ENCODE results near the gene UGT1A9. TPM values are rescaled to one million over a fixed set of nuclear protein-coding genes. Genes with fewer than 3 reads are reported as not detected.
"Not testable (repeated sequence)": the region's sequence is repeated elsewhere in the genome, so short reads cannot be mapped to it uniquely, and the experiment has no call there.

The UGT1A9 gene
- polyA plus RNA-seq, 3 donors from 2014 or later: not detected

- Mint-ChIP-seq H3K4me1 (peaks cover 4 to 11% of the 10 kb centered on the region in 2 donors), H3K4me3 (no peak overlapping the region), H3K9me3 (no peaks in the 10 kb centered on the region), H3K27ac (no peak overlapping the region), H3K27me3 (ENCODE audit: low read depth in 3 of 3) (peaks cover 0 to 15% (median 0%) of the 10 kb centered on the region in 3 donors), H3K36me3 (peaks cover 0 to 5% (median 0%) of the 10 kb centered on the region in 3 donors)
- no peak for DNase-seq
Measured at GRCh38 chr2:233689031-233689430, 17.3 kb downstream of the UGT1A9 start.

GRCh38 chr2:233689501-233689900 lies 17.8 kb downstream of the UGT1A9 start:
- Mint-ChIP-seq H3K4me1 (peaks cover 4 to 11% of the 10 kb centered on the region in 2 donors), H3K4me3 (no peak overlapping the region), H3K27ac (no peak overlapping the region), H3K9me3 (no peaks in the 10 kb centered on the region), H3K36me3 (peaks cover 0 to 5% (median 0%) of the 10 kb centered on the region in 3 donors), H3K27me3 (ENCODE audit: low read depth in 3 of 3) (peaks cover 0 to 15% (median 0%) of the 10 kb centered on the region in 3 donors)
- DNase-seq: no peak

DNA sequence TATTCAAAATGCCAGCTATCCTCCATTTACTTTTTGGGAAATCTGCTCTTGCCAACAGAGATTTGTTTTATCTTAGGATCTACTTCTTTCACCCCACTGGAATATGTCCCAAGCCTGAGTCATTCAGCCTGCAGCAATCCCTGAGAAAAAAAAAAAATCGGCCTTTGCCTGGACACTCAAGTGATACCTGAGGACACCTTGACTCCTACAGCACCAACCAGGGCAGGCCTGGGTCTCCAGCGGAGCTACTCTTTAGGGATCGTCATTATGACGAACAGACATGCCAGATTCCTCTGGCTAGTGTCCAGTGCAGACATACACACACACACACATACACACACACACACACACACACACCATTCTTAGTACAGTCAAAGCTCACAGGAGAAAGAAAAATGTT lies 18.7 kb downstream of the UGT1A9 start:
- Mint-ChIP-seq H3K9me3 (no peaks in the 10 kb centered on the region), H3K27me3 (ENCODE audit: low read depth in 3 of 3) (peaks cover 0 to 12% (median 1%) of the 10 kb centered on the region in 3 donors), H3K4me1 (peaks cover 0 to 2% of the 10 kb centered on the region in 2 donors), H3K4me3 (no peak overlapping the region), H3K27ac (no peak overlapping the region), H3K36me3 (peaks cover 0 to 5% (median 0%) of the 10 kb centered on the region in 3 donors)
- no peak for DNase-seq

DNA sequence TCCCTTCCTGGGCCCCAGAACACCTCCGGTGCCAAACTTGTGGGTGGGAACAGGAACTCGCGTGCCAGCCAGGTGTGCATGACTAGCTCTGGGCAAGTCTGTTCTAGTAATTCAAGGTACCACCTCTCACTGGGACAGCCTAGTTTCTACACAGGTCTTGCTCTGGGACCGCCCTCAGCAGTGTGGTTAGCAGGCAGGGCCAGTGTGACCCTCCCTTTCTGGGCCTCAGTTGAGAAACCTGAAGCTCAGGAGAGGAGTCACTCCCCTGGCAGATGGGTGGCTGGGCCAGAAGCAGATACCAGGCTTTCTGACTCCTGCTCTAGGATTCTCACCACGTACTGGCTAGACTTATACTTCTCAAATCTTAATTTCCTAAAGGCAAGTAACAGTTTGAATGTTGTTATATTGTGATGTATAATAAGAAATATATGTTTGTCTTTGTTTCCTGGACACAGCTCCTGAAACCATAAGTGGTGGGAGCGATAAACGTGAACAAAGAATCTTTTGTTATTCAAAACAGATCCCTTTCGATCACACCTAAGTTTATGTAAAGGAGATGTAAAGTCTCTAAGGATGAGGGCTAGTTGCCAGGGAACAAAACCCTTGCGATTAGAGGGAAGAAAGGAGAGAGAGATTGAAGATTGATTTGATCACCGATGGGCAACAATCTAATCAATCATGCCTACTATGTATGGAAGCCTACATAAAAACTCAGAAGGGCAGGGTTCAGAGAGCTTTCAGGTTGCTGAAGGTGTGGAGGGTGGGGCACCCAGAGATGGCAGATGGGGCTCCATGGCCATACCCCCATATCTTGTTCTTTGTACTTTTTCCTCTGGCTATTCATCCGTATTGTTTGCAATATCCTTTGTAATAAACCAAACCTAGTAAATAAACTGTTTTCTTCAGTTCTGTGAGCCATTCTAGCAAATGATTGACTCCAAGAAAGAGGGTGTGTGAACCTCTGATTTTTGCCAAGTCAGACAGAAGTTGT lies 20.0 kb downstream of the UGT1A9 start:
- Mint-ChIP-seq H3K27ac (no peak overlapping the region), H3K4me1 (no peaks in the 10 kb centered on the region), H3K4me3 (no peak overlapping the region), H3K27me3 (ENCODE audit: low read depth in 3 of 3) (peaks cover 1 to 12% (median 1%) of the 10 kb centered on the region in 3 donors), H3K9me3 (no peaks in the 10 kb centered on the region), H3K36me3 (peaks cover 0 to 1% (median 0%) of the 10 kb centered on the region in 3 donors)
- no peak for DNase-seq

GRCh38 chr2:233692648-233693047 lies 20.9 kb downstream of the UGT1A9 start, which contains the start of gene UGT1A6:
Gene UGT1A6, plus strand, starts transcription at chr2:233692890. Its CDS starts 115 bp downstream, at chr2:233693005.
- Mint-ChIP-seq H3K27ac (no peak within 1 kb of the TSS), H3K4me1 (no peaks in the 10 kb centered on the region), H3K27me3 (ENCODE audit: low read depth in 3 of 3) (peaks cover 1 to 14% (median 1%) of the 10 kb centered on the region in 3 donors), H3K9me3 (no peaks in the 10 kb centered on the region), H3K4me3 (no peak within 1 kb of the TSS), H3K36me3 (no peaks in the 10 kb centered on the region)
- no peak for DNase-seq

GRCh38 chr2:233693963-233694362 lies 22.3 kb downstream of the UGT1A9 start:
- Mint-ChIP-seq H3K9me3 (no peaks in the 10 kb centered on the region), H3K27me3 (ENCODE audit: low read depth in 3 of 3) (peaks cover 1 to 14% (median 1%) of the 10 kb centered on the region in 3 donors), H3K4me1 (no peaks in the 10 kb centered on the region), H3K4me3 (no peak overlapping the region), H3K36me3 (no peaks in the 10 kb centered on the region), H3K27ac (no peak overlapping the region)
- no peak for DNase-seq

DNA sequence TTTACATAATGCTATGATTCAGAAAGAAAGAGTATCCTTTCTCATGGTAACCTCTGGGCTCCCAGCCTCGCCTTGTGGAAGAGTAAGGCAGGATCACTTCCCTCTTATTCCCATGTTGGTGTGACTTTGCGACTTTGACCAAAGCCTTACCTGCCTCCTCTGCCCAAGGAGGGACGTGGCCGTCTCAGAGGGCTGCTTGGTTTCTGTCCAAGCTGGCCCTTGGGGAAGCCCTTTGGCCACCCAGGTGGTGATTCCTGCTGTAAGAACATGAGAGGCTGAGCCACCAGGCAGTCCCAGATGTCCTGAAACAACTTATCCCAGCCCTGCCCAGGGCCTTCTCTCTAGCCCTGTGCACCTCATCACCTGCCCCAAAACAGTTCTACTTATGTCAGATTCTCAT lies 27.0 kb downstream of the UGT1A9 start:
- DNase-seq: no peak
- no peaks in the 10 kb centered on the region for H3K4me1 Mint-ChIP-seq
- H3K27ac Mint-ChIP-seq: no peak overlapping the region
- no peaks in the 10 kb centered on the region for H3K36me3 Mint-ChIP-seq
- no peak overlapping the region for H3K4me3 Mint-ChIP-seq
- no peaks in the 10 kb centered on the region for H3K9me3 Mint-ChIP-seq
- peaks cover 1 to 10% (median 5%) of the 10 kb centered on the region in 3 donors for H3K27me3 Mint-ChIP-seq (ENCODE audit: low read depth in 3 of 3)

- Mint-ChIP-seq H3K4me1 (no peaks in the 10 kb centered on the region), H3K4me3 (no peak overlapping the region), H3K36me3 (peaks cover 0 to 3% (median 0%) of the 10 kb centered on the region in 3 donors), H3K27ac (no peak overlapping the region), H3K27me3 (ENCODE audit: low read depth in 3 of 3) (peaks cover 1 to 12% (median 5%) of the 10 kb centered on the region in 3 donors), H3K9me3 (peaks cover 0 to 6% (median 2%) of the 10 kb centered on the region in 6 donors)
- DNase-seq: no peak
Measured at GRCh38 chr2:233699424-233700027, 27.8 kb downstream of the UGT1A9 start.

DNA sequence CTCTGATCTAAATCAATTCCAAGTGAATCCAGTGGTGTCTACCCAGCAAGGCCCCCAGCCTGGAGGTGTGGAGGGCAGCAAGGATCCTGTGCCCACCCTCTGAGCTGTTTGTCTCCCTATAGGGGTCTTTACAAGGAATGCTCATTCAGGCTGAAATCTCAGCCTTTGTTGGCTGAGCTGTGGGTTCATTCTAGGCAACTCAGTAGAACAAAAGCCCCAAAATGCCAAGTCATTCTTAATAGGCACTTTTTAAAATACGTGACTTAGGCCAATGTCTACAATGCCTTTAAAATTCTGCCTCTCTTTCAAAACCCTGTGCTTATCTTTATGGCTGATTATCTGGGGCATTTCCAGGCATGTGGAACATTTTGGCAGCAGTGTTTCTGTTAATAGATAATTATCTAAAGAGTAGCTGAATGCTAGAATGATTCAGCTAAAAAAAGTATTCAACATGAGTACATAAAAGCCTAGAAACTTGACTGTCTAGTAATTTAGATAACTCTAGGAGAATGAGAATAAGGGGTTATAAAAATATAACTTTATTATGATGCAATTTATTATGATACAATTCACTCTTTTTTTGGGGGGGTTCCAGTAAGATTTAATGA lies 28.4 kb downstream of the UGT1A9 start:
- Mint-ChIP-seq H3K9me3 (peaks cover 0 to 6% (median 2%) of the 10 kb centered on the region in 6 donors), H3K4me3 (no peak overlapping the region), H3K27ac (no peak overlapping the region), H3K36me3 (peaks cover 0 to 3% (median 0%) of the 10 kb centered on the region in 3 donors), H3K27me3 (ENCODE audit: low read depth in 3 of 3) (peaks cover 1 to 12% (median 5%) of the 10 kb centered on the region in 3 donors), H3K4me1 (no peaks in the 10 kb centered on the region)
- DNase-seq: no peak

DNA sequence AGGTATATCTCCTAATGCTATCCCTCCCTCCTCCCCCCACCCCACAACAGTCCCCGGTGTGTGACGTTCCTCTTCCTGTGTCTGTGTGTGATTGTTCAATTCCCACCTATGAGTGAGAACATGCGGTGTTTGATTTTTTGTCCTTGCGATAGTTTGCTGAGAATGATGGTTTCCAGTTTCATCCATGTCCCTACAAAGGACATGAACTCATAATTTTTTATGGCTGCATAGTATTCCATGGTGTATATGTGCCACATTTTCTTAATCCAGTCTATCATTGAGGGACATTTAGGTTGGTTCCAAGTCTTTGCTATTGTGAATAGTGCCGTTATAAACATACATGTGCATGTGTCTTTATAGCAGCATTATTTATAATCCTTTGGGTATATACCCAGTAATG lies 29.1 kb downstream of the UGT1A9 start:
- not testable (repeated sequence) for H3K36me3 Mint-ChIP-seq, H3K4me1 Mint-ChIP-seq, H3K27ac Mint-ChIP-seq, H3K9me3 Mint-ChIP-seq, DNase-seq, H3K4me3 Mint-ChIP-seq
- H3K27me3 Mint-ChIP-seq (ENCODE audit: low read depth in 3 of 3): peaks cover 1 to 14% (median 3%) of the 10 kb centered on the region in 3 donors

DNA sequence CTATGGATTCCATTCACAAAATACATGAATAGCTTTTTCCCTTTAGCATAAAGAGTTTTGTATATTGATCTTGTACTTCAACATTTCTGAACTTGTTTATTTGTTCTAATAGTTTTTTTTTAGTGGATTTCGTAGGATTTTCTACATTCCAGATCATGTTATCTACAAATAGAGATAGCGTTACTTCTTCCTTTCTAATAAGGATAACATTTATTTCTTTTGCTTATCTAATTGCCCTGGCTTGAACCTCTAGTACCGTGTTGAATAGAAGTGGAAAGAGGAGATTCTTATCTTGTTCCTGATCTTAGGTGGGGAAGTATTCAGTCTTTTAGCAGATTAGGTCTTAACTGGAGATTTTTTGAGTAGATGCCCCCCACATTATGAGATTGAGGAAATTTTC lies 30.5 kb downstream of the UGT1A9 start:
- Mint-ChIP-seq H3K27ac (no peak overlapping the region), H3K4me3 (no peak overlapping the region), H3K27me3 (ENCODE audit: low read depth in 3 of 3) (peaks cover 0 to 10% (median 3%) of the 10 kb centered on the region in 3 donors), H3K9me3 (peaks cover 0 to 6% (median 2%) of the 10 kb centered on the region in 6 donors), H3K4me1 (no peaks in the 10 kb centered on the region), H3K36me3 (peaks cover 0 to 3% (median 0%) of the 10 kb centered on the region in 3 donors)
- DNase-seq: no peak

DNA sequence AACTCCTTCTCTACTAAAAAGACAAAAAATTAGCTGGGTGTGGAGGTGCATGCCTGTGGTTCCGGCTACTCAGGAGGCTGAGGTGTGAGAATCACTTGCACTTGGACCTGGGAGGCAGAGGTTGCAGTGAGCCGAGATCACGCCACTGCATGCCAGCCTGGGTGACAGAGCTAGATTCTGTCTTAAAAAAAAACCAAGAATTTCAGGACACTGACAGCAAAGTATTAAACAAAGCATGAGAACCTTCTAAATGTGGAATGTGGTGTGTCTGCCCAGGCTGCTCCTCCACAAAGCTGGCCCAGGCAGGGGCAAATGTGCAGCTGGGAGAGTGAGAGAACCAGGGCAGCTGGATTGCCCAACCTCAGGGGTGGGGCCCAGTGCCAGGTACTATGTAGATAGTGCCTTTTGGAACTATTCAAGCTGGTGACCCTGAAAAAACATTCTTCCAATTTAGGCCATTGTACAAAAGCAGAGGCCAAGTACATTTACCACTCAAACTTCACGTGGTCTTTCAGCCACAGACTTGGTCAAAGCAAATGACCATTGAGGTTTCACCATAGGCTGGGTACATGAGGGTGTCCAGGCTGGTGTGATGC lies 34.3 kb downstream of the UGT1A9 start:
- Mint-ChIP-seq H3K9me3 (peaks cover 0 to 6% (median 2%) of the 10 kb centered on the region in 6 donors), H3K27ac (no peak overlapping the region), H3K27me3 (ENCODE audit: low read depth in 3 of 3) (peaks cover 1 to 15% (median 2%) of the 10 kb centered on the region in 3 donors), H3K4me1 (no peaks in the 10 kb centered on the region), H3K4me3 (no peak overlapping the region), H3K36me3 (peaks cover 0 to 3% (median 0%) of the 10 kb centered on the region in 3 donors)
- no peak for DNase-seq

DNA sequence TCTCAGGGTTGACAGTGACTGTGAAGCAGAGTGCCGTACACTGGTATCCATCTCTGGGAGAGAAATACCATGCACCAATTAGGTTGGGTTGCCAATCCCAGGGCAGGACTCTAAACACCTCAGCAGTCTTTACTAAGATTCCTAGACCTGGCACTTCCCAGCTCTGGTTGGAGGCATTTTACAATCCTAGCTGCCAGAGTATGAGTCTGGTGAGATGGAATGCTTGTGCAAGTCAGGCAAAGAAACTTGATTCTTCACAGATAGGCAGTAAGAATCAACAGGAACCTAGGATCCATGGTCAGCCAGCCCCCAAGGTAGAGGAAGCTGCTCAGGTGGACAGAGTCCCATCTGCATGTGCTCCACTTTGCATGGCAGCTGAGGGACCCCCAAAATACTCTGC lies 35.0 kb downstream of the UGT1A9 start:
- DNase-seq: no peak
- Mint-ChIP-seq H3K36me3 (peaks cover 0 to 3% (median 0%) of the 10 kb centered on the region in 3 donors), H3K4me3 (no peak overlapping the region), H3K4me1 (no peaks in the 10 kb centered on the region), H3K27me3 (ENCODE audit: low read depth in 3 of 3) (peaks cover 1 to 15% (median 2%) of the 10 kb centered on the region in 3 donors), H3K9me3 (peaks cover 0 to 6% (median 2%) of the 10 kb centered on the region in 6 donors), H3K27ac (no peak overlapping the region)
